Gastrocnemius medialis (tissue), 4 donors: ENCODE data around the gene ARFGEF3.

Experiments
- POLR2A ChIP-seq, 2 donors: fragments of 450-650 bp; IDR thresholded peaks; one replicate each; pipeline ENCODE4 v1.6.1; 2017; ENCODE audit warnings: antibody characterized with exemption in 2 of 2, mild to moderate bottlenecking in 2 of 2, moderate library complexity in 2 of 2
- TF ChIP-seq, protein P1 (sequence below), 5 experiments: fragments of 450-650 bp in 3 of 5; fragments of 200-600 bp in 2 of 5; sonication (generic) in 2 of 5; IDR thresholded peaks in 4 of 5; conservative IDR thresholded peaks in 1 of 5; 1 replicate in 4 of 5; 2 replicates in 1 of 5; pipeline ENCODE4 v1.5.1; 2016 to 2019; ENCODE audit warnings: antibody characterized with exemption in 5 of 5, mild to moderate bottlenecking in 3 of 5, moderate library complexity in 3 of 5

DNA sequence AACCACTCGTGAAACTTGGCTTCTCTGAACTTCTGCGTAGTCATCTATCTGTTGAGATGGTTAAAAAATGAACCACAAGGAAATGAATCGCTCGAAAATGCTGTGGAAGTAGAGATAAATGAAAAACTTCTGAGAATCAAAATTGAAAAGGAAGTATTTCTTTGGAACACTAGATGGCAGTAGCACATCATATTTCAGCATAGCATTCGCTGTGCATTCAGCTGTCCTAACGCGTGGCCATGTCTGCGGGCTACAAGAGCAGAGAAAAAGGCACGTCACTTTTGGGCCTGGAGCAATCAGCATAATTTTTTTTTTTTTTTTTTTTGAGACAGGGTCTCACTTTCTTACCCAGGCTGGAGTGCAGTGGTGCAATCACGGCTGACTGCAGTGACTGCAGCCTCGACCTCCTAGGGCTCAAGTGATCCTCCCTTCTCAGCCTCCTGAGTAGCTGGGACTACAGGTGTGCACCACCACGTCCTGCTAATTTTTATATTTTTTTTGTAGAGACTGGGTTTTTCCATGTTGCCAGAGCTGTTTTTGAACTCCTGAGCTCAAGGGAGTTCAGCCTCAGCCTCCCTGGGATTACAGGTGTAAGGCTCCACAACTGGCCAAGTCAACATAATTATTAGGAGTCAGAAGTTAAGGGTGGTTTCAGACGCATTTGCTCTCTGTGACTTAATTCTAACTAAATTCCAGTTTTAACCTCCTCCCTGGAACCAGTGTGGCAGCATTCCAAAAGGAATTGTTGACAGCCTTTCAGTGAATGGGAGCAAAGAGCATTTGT, 45.7 kb upstream of the ARFGEF3 start:
- TF ChIP-seq, protein P1, sequence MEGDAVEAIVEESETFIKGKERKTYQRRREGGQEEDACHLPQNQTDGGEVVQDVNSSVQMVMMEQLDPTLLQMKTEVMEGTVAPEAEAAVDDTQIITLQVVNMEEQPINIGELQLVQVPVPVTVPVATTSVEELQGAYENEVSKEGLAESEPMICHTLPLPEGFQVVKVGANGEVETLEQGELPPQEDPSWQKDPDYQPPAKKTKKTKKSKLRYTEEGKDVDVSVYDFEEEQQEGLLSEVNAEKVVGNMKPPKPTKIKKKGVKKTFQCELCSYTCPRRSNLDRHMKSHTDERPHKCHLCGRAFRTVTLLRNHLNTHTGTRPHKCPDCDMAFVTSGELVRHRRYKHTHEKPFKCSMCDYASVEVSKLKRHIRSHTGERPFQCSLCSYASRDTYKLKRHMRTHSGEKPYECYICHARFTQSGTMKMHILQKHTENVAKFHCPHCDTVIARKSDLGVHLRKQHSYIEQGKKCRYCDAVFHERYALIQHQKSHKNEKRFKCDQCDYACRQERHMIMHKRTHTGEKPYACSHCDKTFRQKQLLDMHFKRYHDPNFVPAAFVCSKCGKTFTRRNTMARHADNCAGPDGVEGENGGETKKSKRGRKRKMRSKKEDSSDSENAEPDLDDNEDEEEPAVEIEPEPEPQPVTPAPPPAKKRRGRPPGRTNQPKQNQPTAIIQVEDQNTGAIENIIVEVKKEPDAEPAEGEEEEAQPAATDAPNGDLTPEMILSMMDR (IDR thresholded peaks at IDR 0.05 in 4 of 5, conservative IDR thresholded peaks at IDR 0.05 in 1 of 5), result peak; percentile 60 to 80 (median 75)
- no peak for TF ChIP-seq POLR2A (IDR thresholded peaks at IDR 0.05)
